Keratinocyte (primary cell): Measurements from ENCODE around the gene GNB1L.

Source experiments
- EZH2 ChIP-seq: IDR thresholded peaks from one replicate; pipeline ENCODE4 v1.6.1; 2012; ENCODE audit warnings: inconsistent platforms, mild to moderate bottlenecking, low read length, moderate library complexity
- TF ChIP-seq, protein P1 (sequence below), 3 experiments: IDR thresholded peaks in 1 of 3; conservative IDR thresholded peaks in 1 of 3; optimal IDR thresholded peaks in 1 of 3; 2 replicates in 2 of 3; 3 replicates in 1 of 3; pipeline versions ENCODE3 to v1.5.1; 2011; ENCODE audit warnings: low read length in 3 of 3, mild to moderate bottlenecking in 3 of 3, moderate library complexity in 2 of 3, control low read depth in 1 of 3, inconsistent platforms in 1 of 3; ENCODE audit not compliant: insufficient read depth in 2 of 3; ENCODE audit errors: extremely low read depth in 1 of 3

DNA sequence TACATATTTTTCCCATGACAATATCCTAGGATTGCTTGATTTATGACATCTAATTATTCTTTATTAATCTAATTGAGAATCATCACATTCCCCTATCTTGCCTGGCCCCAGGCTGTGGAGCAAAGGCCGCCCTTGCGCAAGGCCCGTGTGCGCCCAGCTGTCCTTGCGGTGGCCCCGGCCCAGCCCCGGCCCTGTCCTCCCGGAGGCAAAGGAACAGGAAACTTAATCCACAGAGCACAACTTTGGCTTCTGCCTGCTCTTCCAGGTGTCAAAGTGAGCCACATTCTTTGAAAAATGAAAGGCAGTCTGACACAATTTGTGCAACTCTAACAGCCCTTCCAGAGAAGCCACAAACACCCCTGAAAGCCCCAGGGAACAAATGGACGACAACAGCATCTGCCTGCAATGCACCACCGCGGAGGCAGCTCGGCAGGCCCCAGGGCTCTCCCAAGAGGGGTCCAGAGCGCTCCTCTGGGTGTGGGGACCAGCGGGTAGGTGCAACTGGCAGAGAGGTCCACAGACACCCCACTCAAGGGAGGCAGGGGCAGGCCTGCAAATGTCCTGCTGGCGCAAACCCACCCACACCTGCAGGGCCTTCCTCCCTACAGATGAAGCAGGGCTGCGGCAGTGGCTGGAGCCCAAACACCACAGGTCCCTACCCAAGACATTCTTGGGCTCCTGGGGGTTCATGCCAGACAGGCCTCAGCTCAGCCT is 30.3 kb downstream of the GNB1L start:
- TF ChIP-seq, protein P1, sequence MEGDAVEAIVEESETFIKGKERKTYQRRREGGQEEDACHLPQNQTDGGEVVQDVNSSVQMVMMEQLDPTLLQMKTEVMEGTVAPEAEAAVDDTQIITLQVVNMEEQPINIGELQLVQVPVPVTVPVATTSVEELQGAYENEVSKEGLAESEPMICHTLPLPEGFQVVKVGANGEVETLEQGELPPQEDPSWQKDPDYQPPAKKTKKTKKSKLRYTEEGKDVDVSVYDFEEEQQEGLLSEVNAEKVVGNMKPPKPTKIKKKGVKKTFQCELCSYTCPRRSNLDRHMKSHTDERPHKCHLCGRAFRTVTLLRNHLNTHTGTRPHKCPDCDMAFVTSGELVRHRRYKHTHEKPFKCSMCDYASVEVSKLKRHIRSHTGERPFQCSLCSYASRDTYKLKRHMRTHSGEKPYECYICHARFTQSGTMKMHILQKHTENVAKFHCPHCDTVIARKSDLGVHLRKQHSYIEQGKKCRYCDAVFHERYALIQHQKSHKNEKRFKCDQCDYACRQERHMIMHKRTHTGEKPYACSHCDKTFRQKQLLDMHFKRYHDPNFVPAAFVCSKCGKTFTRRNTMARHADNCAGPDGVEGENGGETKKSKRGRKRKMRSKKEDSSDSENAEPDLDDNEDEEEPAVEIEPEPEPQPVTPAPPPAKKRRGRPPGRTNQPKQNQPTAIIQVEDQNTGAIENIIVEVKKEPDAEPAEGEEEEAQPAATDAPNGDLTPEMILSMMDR (optimal IDR thresholded peaks at IDR 0.05 in 1 of 3, IDR thresholded peaks at IDR 0.05 in 1 of 3, conservative IDR thresholded peaks at IDR 0.05 in 1 of 3; ENCODE audit: extremely low read depth in 1 of 3, insufficient read depth in 2 of 3, low read length in 3 of 3), result no peak
- no peak for TF ChIP-seq EZH2
